Endodermal cell (in vitro differentiated cells): ENCODE data around the gene DLD. TPM values are rescaled to one million over a fixed set of nuclear protein-coding genes. Genes with fewer than 3 reads are reported as not detected.
A peak's percentile ranks its signal among the peaks of the same experiment; 100 is the strongest.

Experiments
- DNase-seq: peaks from one replicate; pipeline ENCODE4 v3.0.0-alpha.2; 2017
- H3K27ac ChIP-seq: 2 replicates; pipeline ENCODE4 v1.5.1; 2013; ENCODE audit warnings: mild to moderate bottlenecking, low read depth, low read length, moderate library complexity
- H3K27me3 ChIP-seq: 2 replicates; pipeline ENCODE4 v1.6.1; 2013; ENCODE audit warnings: mild to moderate bottlenecking, low read length, moderate library complexity; ENCODE audit not compliant: insufficient read depth, control insufficient read depth, poor library complexity, severe bottlenecking
- H3K36me3 ChIP-seq: 2 replicates; pipeline ENCODE4 v1.7.0; 2013; ENCODE audit warnings: mild to moderate bottlenecking, low read length, moderate library complexity; ENCODE audit not compliant: control insufficient read depth, insufficient read depth
- H3K4me1 ChIP-seq: one replicate; pipeline ENCODE4 v1.7.0; 2013; ENCODE audit warnings: low read length; ENCODE audit not compliant: control insufficient read depth, insufficient read depth
- H3K4me3 ChIP-seq: 2 replicates; pipeline ENCODE4 v1.5.1; 2013; ENCODE audit warnings: mild to moderate bottlenecking, low read length, moderate library complexity
- H3K9ac ChIP-seq: 2 replicates; pipeline ENCODE4 v1.6.1; 2013; ENCODE audit warnings: mild to moderate bottlenecking, low read length, moderate library complexity; ENCODE audit not compliant: poor library complexity, severe bottlenecking; ENCODE audit errors: extremely low read depth
- H3K9me3 ChIP-seq: 2 replicates; pipeline ENCODE4 v1.6.1; 2013; ENCODE audit warnings: mild to moderate bottlenecking, low read length, moderate library complexity; ENCODE audit not compliant: control insufficient read depth
- H3K27ac Mint-ChIP-seq: 2 replicates; pipeline ENCODE4 v1.8.0; 2020; ENCODE audit warnings: mixed read lengths
- H3K27me3 Mint-ChIP-seq: 2 replicates; pipeline ENCODE4 v1.8.0; 2021; ENCODE audit warnings: mild to moderate bottlenecking, mixed read lengths; ENCODE audit not compliant: insufficient read depth
- H3K36me3 Mint-ChIP-seq: 2 replicates; pipeline ENCODE4 v1.8.0; 2020; ENCODE audit warnings: low read depth, mixed read lengths
- H3K4me1 Mint-ChIP-seq: 2 replicates; pipeline ENCODE4 v1.8.0; 2020; ENCODE audit warnings: mixed read lengths
- H3K4me3 Mint-ChIP-seq: 2 replicates; pipeline ENCODE4 v1.8.0; 2020; ENCODE audit warnings: mild to moderate bottlenecking, moderate library complexity, mixed read lengths
- H3K9me3 Mint-ChIP-seq: 2 replicates; pipeline ENCODE4 v1.8.0; 2020; ENCODE audit warnings: mild to moderate bottlenecking, mixed read lengths
- WGBS, 2 experiments: methylation state at CpG; one replicate each; pipeline versions ENCODE4 v1.1.5 to v1.1.7; 2013; ENCODE audit warnings: missing lambda C conversion rate in 2 of 2, mixed read lengths in 1 of 2; ENCODE audit not compliant: insufficient coverage in 1 of 2, insufficient read length in 1 of 2; 5-methylcytosine and 5-hydroxymethylcytosine counted together
- total RNA-seq, 2 donors: library from RNA; stranded (reverse); fragmentation: NEBNext Ultra II Directional in 1 of 2; extraction: Animal tissue kit (Norgen Biotek cat#: 25700) in 1 of 2; gene quantifications; 2 replicates in 1 of 2; 3 replicates in 1 of 2; pipeline ENCODE4 v1.2.1, GENCODE V29; 2021
- TF ChIP-seq, protein P1 (sequence below): fragments of 200-600 bp; sonication (generic); conservative IDR thresholded peaks from 2 replicates; pipeline ENCODE4 v1.5.0; 2021; ENCODE audit warnings: antibody characterized with exemption, mild to moderate bottlenecking

The DLD gene
- total RNA-seq, 2 donors from 2014 or later, result 82.4 to 82.5 TPM

DNA sequence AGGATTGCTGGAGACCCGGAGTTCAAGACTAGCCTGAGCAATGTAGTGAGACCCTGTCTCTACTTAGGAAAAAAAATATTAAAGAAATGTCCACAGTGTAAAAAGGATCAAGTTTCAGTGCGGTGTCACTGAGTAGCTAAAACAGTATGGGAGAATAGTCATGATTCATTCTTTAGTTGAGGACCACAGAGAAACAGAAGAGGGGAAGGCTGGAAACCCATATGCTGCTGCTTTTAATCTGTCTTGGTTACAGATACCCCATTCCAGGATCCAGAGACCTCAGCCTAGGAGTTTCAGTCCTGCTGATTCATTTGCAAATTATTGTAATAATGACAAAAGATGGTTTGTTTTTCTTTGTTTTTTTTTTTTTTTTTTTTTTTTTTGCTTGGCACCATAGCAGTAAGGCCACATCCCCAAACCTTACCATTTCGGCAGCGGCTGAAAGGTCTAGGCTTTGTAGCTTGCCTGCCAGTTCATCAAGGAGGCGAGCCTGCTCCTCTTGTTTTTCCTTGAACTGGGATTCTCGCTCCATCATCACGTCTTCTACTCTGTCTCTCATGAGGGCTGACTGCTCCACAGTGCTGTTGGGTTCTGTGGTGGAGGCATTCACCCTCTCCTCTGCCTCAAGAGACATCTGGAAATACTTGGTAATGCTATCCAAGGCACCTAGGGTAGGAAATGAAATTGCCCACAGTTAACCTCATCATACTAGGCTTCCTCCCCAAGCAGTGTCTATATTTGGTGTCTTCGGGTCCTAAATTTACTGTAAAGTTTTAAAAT, 44.2 kb downstream of the DLD start:
- H3K27ac Mint-ChIP-seq, result peak overlapping the region; percentile 11
- H3K4me1 ChIP-seq, result peaks cover 15% of the 10 kb centered on the region

DNA sequence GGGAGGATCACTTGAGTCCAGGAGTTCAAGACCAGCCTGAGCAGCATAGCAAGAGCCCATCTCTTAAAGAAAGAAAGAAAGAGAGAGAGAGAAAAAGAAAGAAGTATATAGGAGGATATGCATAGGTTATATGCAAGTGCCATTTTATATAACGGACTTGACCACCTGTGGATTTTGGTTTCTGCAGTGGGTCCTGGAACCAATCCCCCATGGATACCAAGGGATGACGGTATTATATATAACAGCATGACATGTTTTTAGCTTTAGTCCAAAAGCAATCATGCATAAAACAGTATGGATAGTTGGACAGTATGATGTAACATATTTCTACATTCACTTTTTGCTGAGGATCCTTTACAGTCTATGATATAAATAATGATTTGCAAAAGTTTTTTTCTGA, 45.3 kb downstream of the DLD start:
- Histone ChIP-seq H3K9me3 (no peaks in the 10 kb centered on the region), H3K27ac (no peak overlapping the region), H3K36me3 (peaks cover 95% of the 10 kb centered on the region), H3K4me3 (no peak overlapping the region), H3K4me1 (peaks cover 15% of the 10 kb centered on the region), H3K9ac (no peak overlapping the region), H3K27me3 (no peaks in the 10 kb centered on the region)
- 50 to 100% methylated on average over 1 to 2 of the region's 2 CpGs for WGBS, 2 experiments
- no peak overlapping the region for H3K27ac Mint-ChIP-seq
- H3K4me3 Mint-ChIP-seq, result no peak overlapping the region
- peaks cover 56% of the 10 kb centered on the region for H3K36me3 Mint-ChIP-seq
- peaks cover 38% of the 10 kb centered on the region for H3K4me1 Mint-ChIP-seq
- H3K9me3 Mint-ChIP-seq, result no peaks in the 10 kb centered on the region
- no peak for DNase-seq
- peaks cover 2% of the 10 kb centered on the region for H3K27me3 Mint-ChIP-seq
- TF ChIP-seq, protein P1, sequence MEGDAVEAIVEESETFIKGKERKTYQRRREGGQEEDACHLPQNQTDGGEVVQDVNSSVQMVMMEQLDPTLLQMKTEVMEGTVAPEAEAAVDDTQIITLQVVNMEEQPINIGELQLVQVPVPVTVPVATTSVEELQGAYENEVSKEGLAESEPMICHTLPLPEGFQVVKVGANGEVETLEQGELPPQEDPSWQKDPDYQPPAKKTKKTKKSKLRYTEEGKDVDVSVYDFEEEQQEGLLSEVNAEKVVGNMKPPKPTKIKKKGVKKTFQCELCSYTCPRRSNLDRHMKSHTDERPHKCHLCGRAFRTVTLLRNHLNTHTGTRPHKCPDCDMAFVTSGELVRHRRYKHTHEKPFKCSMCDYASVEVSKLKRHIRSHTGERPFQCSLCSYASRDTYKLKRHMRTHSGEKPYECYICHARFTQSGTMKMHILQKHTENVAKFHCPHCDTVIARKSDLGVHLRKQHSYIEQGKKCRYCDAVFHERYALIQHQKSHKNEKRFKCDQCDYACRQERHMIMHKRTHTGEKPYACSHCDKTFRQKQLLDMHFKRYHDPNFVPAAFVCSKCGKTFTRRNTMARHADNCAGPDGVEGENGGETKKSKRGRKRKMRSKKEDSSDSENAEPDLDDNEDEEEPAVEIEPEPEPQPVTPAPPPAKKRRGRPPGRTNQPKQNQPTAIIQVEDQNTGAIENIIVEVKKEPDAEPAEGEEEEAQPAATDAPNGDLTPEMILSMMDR, result no peak

More for the DNA sequence above, 44.2 kb downstream of the DLD start:
- whole genome bisulfite sequencing, 2 experiments, result 73 to 85% methylated on average over 5 to 8 of the region's 8 CpGs
- peaks cover 95% of the 10 kb centered on the region for H3K36me3 ChIP-seq
- H3K27me3 Mint-ChIP-seq, result peaks cover 2% of the 10 kb centered on the region
- no peaks in the 10 kb centered on the region for H3K9me3 Mint-ChIP-seq
- no peaks in the 10 kb centered on the region for H3K27me3 ChIP-seq
- H3K4me3 ChIP-seq, result no peak overlapping the region
- no peak overlapping the region for H3K9ac ChIP-seq
- H3K36me3 Mint-ChIP-seq, result peaks cover 57% of the 10 kb centered on the region
- DNase-seq, result peak; percentile 70
- peaks cover 39% of the 10 kb centered on the region for H3K4me1 Mint-ChIP-seq
- H3K4me3 Mint-ChIP-seq, result no peak overlapping the region
- no peak overlapping the region for H3K27ac ChIP-seq
- TF ChIP-seq, protein P1, result no peak
- H3K9me3 ChIP-seq, result no peaks in the 10 kb centered on the region

DNA sequence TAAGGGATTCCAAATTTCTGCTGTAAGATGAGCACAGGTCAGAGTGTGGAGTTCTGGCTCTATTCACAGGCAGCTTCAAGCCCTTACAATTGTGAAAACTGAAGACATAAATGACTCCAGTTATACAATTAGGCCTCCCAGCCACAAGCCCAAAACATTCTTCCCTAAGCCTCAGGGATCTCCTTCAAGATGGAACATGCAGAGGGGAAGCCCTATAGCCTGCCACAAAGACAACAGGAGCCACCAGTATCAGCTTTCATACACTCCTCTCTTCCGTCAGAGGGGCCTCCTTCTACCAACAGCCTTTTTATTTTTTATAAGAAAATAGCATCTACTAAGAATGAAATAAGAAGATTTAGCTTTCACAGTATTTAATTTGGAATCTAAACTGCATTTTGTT, 46.5 kb downstream of the DLD start:
- TF ChIP-seq, protein P1, result no peak
- H3K9ac ChIP-seq, result no peak overlapping the region
- Mint-ChIP-seq H3K9me3 (no peaks in the 10 kb centered on the region), H3K27me3 (no peaks in the 10 kb centered on the region), H3K36me3 (peaks cover 56% of the 10 kb centered on the region), H3K4me1 (peaks cover 27% of the 10 kb centered on the region), H3K27ac (no peak overlapping the region), H3K4me3 (no peak overlapping the region)
- WGBS, 2 experiments, result 100% methylated on average over 1 of the region's 1 CpG; no CpG with 5 or more reads in 1 of the 2 experiments
- H3K4me1 ChIP-seq, result peaks cover 8% of the 10 kb centered on the region
- no peaks in the 10 kb centered on the region for H3K9me3 ChIP-seq
- H3K4me3 ChIP-seq, result no peak overlapping the region
- peaks cover 91% of the 10 kb centered on the region for H3K36me3 ChIP-seq
- DNase-seq, result no peak
- no peaks in the 10 kb centered on the region for H3K27me3 ChIP-seq
- no peak overlapping the region for H3K27ac ChIP-seq
